Adrenal gland (tissue), 5 donors: Measurements from ENCODE around the gene CCT2.

ENCODE experiments used
- CTCF ChIP-seq, 6 experiments: fragments of 450-650 bp in 4 of 6; fragments of 200-600 bp in 2 of 6; sonication (generic) in 1 of 6; IDR thresholded peaks; 1 replicate in 5 of 6; 2 replicates in 1 of 6; pipeline versions ENCODE4 v1.5.1 to v1.8.0; 2016 to 2021; ENCODE audit warnings: antibody characterized with exemption in 6 of 6, mild to moderate bottlenecking in 2 of 6, moderate library complexity in 1 of 6
- POLR2A ChIP-seq, 2 donors: fragments of 450-650 bp; IDR thresholded peaks; one replicate each; pipeline ENCODE4 v1.6.1; 2017; ENCODE audit warnings: antibody characterized with exemption in 2 of 2, mild to moderate bottlenecking in 2 of 2, moderate library complexity in 1 of 2
- donor health status: DM: no; HTN: no; CAD: no.

GRCh38 chr12:69555461-69555860, 29.8 kb upstream of the CCT2 start:
- TF ChIP-seq CTCF (IDR thresholded peaks at IDR 0.05) (no peak), POLR2A (IDR thresholded peaks at IDR 0.05) (no peak)
